ENCODE data around the gene PTPRD. TPM values are rescaled to one million over a fixed set of nuclear protein-coding genes. Genes with fewer than 3 reads are reported as not detected.

The PTPRD gene
- total RNA-seq, 1 donor from 2014 or later: 0.05 TPM

- H3K36me3 Mint-ChIP-seq (ENCODE audit: low read depth): no peaks in the 10 kb centered on the region
- DNase-seq (ENCODE audit: low spot score): no peak
- no peak overlapping the region for H3K27ac Mint-ChIP-seq
- intact Hi-C loops (cut with micrococcal nuclease): no loop called here
- no peaks in the 10 kb centered on the region for H3K9me3 Mint-ChIP-seq
- H3K27me3 Mint-ChIP-seq (ENCODE audit: insufficient read depth): no peaks in the 10 kb centered on the region
- no peaks in the 10 kb centered on the region for H3K4me1 Mint-ChIP-seq (ENCODE audit: low read depth)
- H3K4me3 Mint-ChIP-seq: no peak overlapping the region
Observed at GRCh38 chr9:8555762-8556500, 2056.9 kb downstream of the PTPRD start.

GRCh38 chr9:8553444-8553843 is 2059.4 kb downstream of the PTPRD start:
- H3K27ac Mint-ChIP-seq: no peak overlapping the region
- H3K4me3 Mint-ChIP-seq: no peak overlapping the region
- H3K27me3 Mint-ChIP-seq (ENCODE audit: insufficient read depth): no peaks in the 10 kb centered on the region
- H3K9me3 Mint-ChIP-seq: no peaks in the 10 kb centered on the region
- DNase-seq (ENCODE audit: low spot score): no peak
- no peaks in the 10 kb centered on the region for H3K4me1 Mint-ChIP-seq (ENCODE audit: low read depth)
- intact Hi-C loops (cut with micrococcal nuclease): no loop called here
- no peaks in the 10 kb centered on the region for H3K36me3 Mint-ChIP-seq (ENCODE audit: low read depth)

GRCh38 chr9:8552732-8553131 is 2060.1 kb downstream of the PTPRD start:
- no peak for DNase-seq (ENCODE audit: low spot score)
- Mint-ChIP-seq H3K4me3 (no peak overlapping the region), H3K9me3 (no peaks in the 10 kb centered on the region), H3K27me3 (ENCODE audit: insufficient read depth) (no peaks in the 10 kb centered on the region), H3K4me1 (ENCODE audit: low read depth) (no peaks in the 10 kb centered on the region), H3K36me3 (ENCODE audit: low read depth) (no peaks in the 10 kb centered on the region), H3K27ac (no peak overlapping the region)
- intact Hi-C loops (cut with micrococcal nuclease): no loop called here

DNA sequence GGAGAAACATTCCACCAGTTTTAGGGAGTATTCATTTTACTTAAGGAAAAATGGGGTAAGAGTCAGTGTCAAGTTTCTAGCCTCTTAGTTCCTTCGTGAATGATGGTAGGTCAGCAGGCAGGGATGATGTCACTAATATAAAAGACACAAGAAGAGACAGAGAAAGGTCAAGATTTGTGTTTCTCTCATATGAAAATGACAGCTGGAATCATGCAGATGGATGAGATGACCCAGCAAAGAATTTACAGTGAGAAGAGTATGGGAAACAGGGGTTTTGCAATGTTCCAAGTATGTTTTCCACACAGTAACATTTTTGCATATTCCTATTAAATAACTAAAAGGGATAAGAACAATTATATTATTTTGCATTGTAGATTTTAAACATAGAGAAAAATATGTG is 2063.6 kb downstream of the PTPRD start:
- no peaks in the 10 kb centered on the region for H3K27me3 Mint-ChIP-seq (ENCODE audit: insufficient read depth)
- no peaks in the 10 kb centered on the region for H3K4me1 Mint-ChIP-seq (ENCODE audit: low read depth)
- no peaks in the 10 kb centered on the region for H3K9me3 Mint-ChIP-seq
- H3K36me3 Mint-ChIP-seq (ENCODE audit: low read depth): no peaks in the 10 kb centered on the region
- intact Hi-C loops (cut with micrococcal nuclease): no loop called here
- no peak overlapping the region for H3K27ac Mint-ChIP-seq
- no peak for DNase-seq (ENCODE audit: low spot score)
- H3K4me3 Mint-ChIP-seq: no peak overlapping the region

DNA sequence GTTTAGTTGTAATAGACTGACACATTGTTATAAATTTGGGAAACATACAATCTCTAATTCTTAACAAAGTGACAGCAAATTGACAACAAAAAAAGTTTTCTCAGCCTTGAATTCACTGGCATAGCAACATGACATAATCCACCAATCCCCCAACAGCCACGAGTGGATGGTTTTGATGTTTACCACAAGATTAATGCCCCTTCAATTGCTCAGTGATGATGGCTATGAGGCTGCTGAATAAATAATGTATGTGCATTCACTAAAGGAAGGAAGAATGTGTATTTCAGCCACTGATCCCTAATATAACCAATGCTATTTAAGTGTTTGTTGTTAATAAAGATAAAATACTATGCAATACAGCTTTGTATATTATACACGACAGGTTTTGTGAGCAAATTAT is 2069.6 kb downstream of the PTPRD start:
- no peaks in the 10 kb centered on the region for H3K27me3 Mint-ChIP-seq (ENCODE audit: insufficient read depth)
- no peak for DNase-seq (ENCODE audit: low spot score)
- H3K4me3 Mint-ChIP-seq: no peak overlapping the region
- intact Hi-C loops (cut with micrococcal nuclease): no loop called here
- H3K27ac Mint-ChIP-seq: no peak overlapping the region
- no peaks in the 10 kb centered on the region for H3K9me3 Mint-ChIP-seq
- H3K4me1 Mint-ChIP-seq (ENCODE audit: low read depth): no peaks in the 10 kb centered on the region
- H3K36me3 Mint-ChIP-seq (ENCODE audit: low read depth): no peaks in the 10 kb centered on the region

- H3K4me3 Mint-ChIP-seq: no peak overlapping the region
- intact Hi-C loops (cut with micrococcal nuclease): no loop called here
- no peaks in the 10 kb centered on the region for H3K9me3 Mint-ChIP-seq
- DNase-seq (ENCODE audit: low spot score): no peak
- no peaks in the 10 kb centered on the region for H3K4me1 Mint-ChIP-seq (ENCODE audit: low read depth)
- H3K36me3 Mint-ChIP-seq (ENCODE audit: low read depth): no peaks in the 10 kb centered on the region
- no peak overlapping the region for H3K27ac Mint-ChIP-seq
- H3K27me3 Mint-ChIP-seq (ENCODE audit: insufficient read depth): no peaks in the 10 kb centered on the region
Observed at GRCh38 chr9:8542537-8542936, 2070.3 kb downstream of the PTPRD start.

- Mint-ChIP-seq H3K27me3 (ENCODE audit: insufficient read depth) (no peaks in the 10 kb centered on the region), H3K9me3 (no peaks in the 10 kb centered on the region)
- intact Hi-C loops (cut with micrococcal nuclease): no loop called here
Observed at GRCh38 chr9:8539681-8540197, 2073.1 kb downstream of the PTPRD start.

DNA sequence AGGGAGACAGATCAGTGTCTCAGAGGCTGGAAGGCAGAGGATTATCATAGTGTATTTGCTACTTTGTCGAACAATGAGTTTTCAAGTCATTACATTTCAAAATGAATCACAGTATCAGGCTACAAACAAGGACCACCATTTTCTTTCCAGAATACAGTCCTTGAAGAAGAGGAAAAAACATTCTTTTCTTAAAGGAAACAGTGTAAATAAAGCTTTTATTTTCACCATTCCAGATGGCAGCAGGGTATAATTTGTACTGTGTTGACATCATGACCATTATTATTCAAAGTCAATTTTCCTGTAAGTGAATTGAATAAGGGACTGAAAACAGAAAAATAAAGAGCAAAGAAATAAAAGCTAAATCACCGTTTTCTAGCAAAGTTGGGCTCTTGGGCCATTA is 2076.0 kb downstream of the PTPRD start:
- Mint-ChIP-seq H3K27ac (no peak overlapping the region), H3K27me3 (ENCODE audit: insufficient read depth) (no peaks in the 10 kb centered on the region), H3K36me3 (ENCODE audit: low read depth) (no peaks in the 10 kb centered on the region), H3K4me3 (no peak overlapping the region), H3K4me1 (ENCODE audit: low read depth) (no peaks in the 10 kb centered on the region), H3K9me3 (no peaks in the 10 kb centered on the region)
- intact Hi-C loops (cut with micrococcal nuclease): no loop called here
- DNase-seq (ENCODE audit: low spot score): no peak

More at GRCh38 chr9:8539681-8540197, 2073.1 kb downstream of the PTPRD start:
- Mint-ChIP-seq H3K27ac (no peak overlapping the region), H3K4me3 (no peak overlapping the region), H3K4me1 (ENCODE audit: low read depth) (no peaks in the 10 kb centered on the region), H3K36me3 (ENCODE audit: low read depth) (no peaks in the 10 kb centered on the region)
- no peak for DNase-seq (ENCODE audit: low spot score)

GRCh38 chr9:8534828-8535227 is 2078.0 kb downstream of the PTPRD start:
- H3K4me3 Mint-ChIP-seq: no peak overlapping the region
- H3K27me3 Mint-ChIP-seq (ENCODE audit: insufficient read depth): no peaks in the 10 kb centered on the region
- H3K9me3 Mint-ChIP-seq: no peaks in the 10 kb centered on the region
- intact Hi-C loops (cut with micrococcal nuclease): no loop called here
- no peaks in the 10 kb centered on the region for H3K4me1 Mint-ChIP-seq (ENCODE audit: low read depth)
- no peaks in the 10 kb centered on the region for H3K36me3 Mint-ChIP-seq (ENCODE audit: low read depth)
- DNase-seq (ENCODE audit: low spot score): no peak
- no peak overlapping the region for H3K27ac Mint-ChIP-seq

DNA sequence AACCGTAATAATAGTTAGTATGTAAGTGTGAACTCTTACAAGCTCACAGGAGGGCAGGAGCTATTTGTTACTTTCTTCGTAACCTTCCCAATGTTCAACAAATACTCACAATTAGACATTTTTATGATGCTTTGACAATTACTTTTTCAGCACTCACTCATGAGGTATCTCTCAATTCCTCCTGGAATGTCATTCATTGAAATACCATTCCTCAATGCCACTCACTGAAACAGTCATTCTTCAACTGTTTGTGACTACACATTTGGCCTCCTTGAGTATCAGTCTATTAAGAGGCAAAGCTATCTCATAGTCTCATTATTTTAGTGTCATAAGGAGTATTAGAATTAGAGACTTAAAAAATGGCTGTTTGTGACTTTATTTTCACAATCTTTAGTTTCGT is 2079.1 kb downstream of the PTPRD start:
- Mint-ChIP-seq H3K9me3 (no peaks in the 10 kb centered on the region), H3K27me3 (ENCODE audit: insufficient read depth) (no peaks in the 10 kb centered on the region), H3K36me3 (ENCODE audit: low read depth) (no peaks in the 10 kb centered on the region), H3K4me3 (no peak overlapping the region), H3K4me1 (ENCODE audit: low read depth) (no peaks in the 10 kb centered on the region), H3K27ac (no peak overlapping the region)
- intact Hi-C loops (cut with micrococcal nuclease): no loop called here
- DNase-seq (ENCODE audit: low spot score): no peak

DNA sequence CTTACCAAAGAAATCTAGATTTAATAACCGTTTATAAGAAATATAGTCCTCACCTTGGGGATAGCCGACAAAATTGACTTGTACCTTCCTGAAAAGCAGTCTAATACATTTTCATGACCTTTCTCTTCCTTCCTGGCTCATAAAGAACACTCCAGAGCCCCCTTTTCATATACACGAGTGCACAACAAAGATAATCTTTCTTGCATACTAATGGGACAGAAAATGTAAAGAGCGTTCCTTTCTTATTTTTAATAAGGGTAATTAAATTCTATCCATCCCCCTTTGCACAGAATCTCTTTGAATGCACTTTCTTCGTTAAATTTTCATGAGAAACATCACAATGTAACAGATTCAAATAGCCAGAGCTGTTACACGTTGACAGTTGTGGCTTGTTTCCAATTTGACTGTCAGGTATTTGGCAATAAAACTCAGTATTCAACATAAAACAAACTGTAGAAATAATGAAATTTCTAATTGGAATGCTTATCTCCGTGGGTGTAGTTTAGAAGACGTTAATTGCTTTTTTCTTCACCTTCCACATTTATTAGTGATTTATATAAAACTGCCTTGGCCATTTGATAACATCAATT is 2080.9 kb downstream of the PTPRD start:
- no peak for DNase-seq (ENCODE audit: low spot score)
- H3K36me3 Mint-ChIP-seq (ENCODE audit: low read depth): no peaks in the 10 kb centered on the region
- H3K9me3 Mint-ChIP-seq: no peaks in the 10 kb centered on the region
- H3K27ac Mint-ChIP-seq: no peak overlapping the region
- no peaks in the 10 kb centered on the region for H3K4me1 Mint-ChIP-seq (ENCODE audit: low read depth)
- H3K4me3 Mint-ChIP-seq: no peak overlapping the region
- intact Hi-C loops (cut with micrococcal nuclease): no loop called here
- H3K27me3 Mint-ChIP-seq (ENCODE audit: insufficient read depth): no peaks in the 10 kb centered on the region

DNA sequence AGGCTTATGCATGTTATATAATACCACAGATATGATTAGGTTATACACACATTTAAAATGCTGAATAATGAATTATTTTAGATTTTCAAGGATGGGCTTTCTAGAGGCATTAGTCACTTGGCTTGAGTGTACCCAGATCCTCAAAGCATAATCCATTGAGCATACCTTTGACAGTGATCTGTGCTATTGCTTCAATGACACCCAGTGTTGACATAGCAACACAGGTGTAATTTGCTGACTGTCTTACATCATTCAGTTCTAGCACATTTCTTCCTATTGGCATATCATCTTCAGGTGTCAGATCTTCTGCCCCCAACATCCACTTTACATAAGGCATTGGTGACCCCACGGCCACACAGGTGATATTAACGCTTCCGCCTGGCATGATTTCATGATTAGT is 2091.7 kb downstream of the PTPRD start:
- no peaks in the 10 kb centered on the region for H3K4me1 Mint-ChIP-seq (ENCODE audit: low read depth)
- intact Hi-C loops (cut with micrococcal nuclease): no loop called here

GRCh38 chr9:8515748-8516147 is 2097.1 kb downstream of the PTPRD start:
- no peaks in the 10 kb centered on the region for H3K27me3 Mint-ChIP-seq (ENCODE audit: insufficient read depth)
- DNase-seq (ENCODE audit: low spot score): no peak
- H3K4me1 Mint-ChIP-seq (ENCODE audit: low read depth): no peaks in the 10 kb centered on the region
- H3K36me3 Mint-ChIP-seq (ENCODE audit: low read depth): no peaks in the 10 kb centered on the region
- intact Hi-C loops (cut with micrococcal nuclease): no loop called here
- H3K9me3 Mint-ChIP-seq: no peaks in the 10 kb centered on the region
- no peak overlapping the region for H3K27ac Mint-ChIP-seq
- H3K4me3 Mint-ChIP-seq: no peak overlapping the region

More for the DNA sequence above, 2091.7 kb downstream of the PTPRD start:
- Mint-ChIP-seq H3K9me3 (no peaks in the 10 kb centered on the region), H3K27me3 (ENCODE audit: insufficient read depth) (no peaks in the 10 kb centered on the region), H3K36me3 (ENCODE audit: low read depth) (no peaks in the 10 kb centered on the region), H3K4me3 (no peak overlapping the region), H3K27ac (no peak overlapping the region)
- no peak for DNase-seq (ENCODE audit: low spot score)
